ENCODE results near the gene HNRNPK. TPM values are rescaled to one million over a fixed set of nuclear protein-coding genes. Genes with fewer than 3 reads are reported as not detected.

The HNRNPK gene
- total and polyA plus RNA-seq, 2 of the 13 experiments (the other 11 are each of a cell fraction or from before 2014, with no cell fraction given), result 321 to 712 TPM

- TF ChIP-seq CBX1 (IDR thresholded peaks at IDR 0.05; ENCODE audit: low read depth) (peak; percentile 61), FOXK1 (CRISPR knock-in tag; IDR thresholded peaks at IDR 0.05; ENCODE audit: borderline replicate concordance, low read depth) (peak; percentile 57; the same call in 1 of the 2 replicates), NCOA5 (CRISPR knock-in tag; IDR thresholded peaks at IDR 0.05) (no peak), DZIP1 (CRISPR knock-in tag; IDR thresholded peaks at IDR 0.05) (no peak), FOXO1 (CRISPR knock-in tag; IDR thresholded peaks at IDR 0.05) (no peak; the same call in 1 of the 2 replicates), ZNF672 (CRISPR knock-in tag; IDR thresholded peaks at IDR 0.05) (no peak), ZNF251 (CRISPR knock-in tag; IDR thresholded peaks at IDR 0.05) (peak; percentile 54; the same call in 1 of the 2 replicates), ZFAT (CRISPR knock-in tag; conservative IDR thresholded peaks at IDR 0.05) (peak; percentile 66; the same call in 1 of the 2 replicates), CEBPG (CRISPR knock-in tag; IDR thresholded peaks at IDR 0.05) (peak; percentile 63), IRF2 (CRISPR knock-in tag; IDR thresholded peaks at IDR 0.05) (no peak), ZNF446 (CRISPR knock-in tag; IDR thresholded peaks at IDR 0.05) (peak; percentile 89), SOX13 (IDR thresholded peaks at IDR 0.05) (no peak), SOX13 (CRISPR knock-in tag; conservative IDR thresholded peaks at IDR 0.05 in 1 of 2, IDR thresholded peaks at IDR 0.05 in 1 of 2) (no peak; a peak in 1 of 4 replicates), ATF7 (IDR thresholded peaks at IDR 0.05) (no peak), ATF7 (CRISPR knock-in tag; IDR thresholded peaks at IDR 0.05) (0 out of 2 replicates have a peak, but pooled peaks have one; percentile 58), DNMT1 (CRISPR knock-in tag; IDR thresholded peaks at IDR 0.05) (no peak), TARDBP (CRISPR knock-in tag; IDR thresholded peaks at IDR 0.05) (peak; percentile 49; the same call in 1 of the 2 replicates), RFXANK (CRISPR knock-in tag; IDR thresholded peaks at IDR 0.05) (no peak), NFRKB (IDR thresholded peaks at IDR 0.05) (no peak), XRCC5 (optimal IDR thresholded peaks at IDR 0.05; ENCODE audit: low read length) (peak; percentile 40), TRAFD1 (CRISPR knock-in tag; IDR thresholded peaks at IDR 0.05; ENCODE audit: borderline replicate concordance) (no peak), ZBTB14 (CRISPR knock-in tag; IDR thresholded peaks at IDR 0.05) (peak; percentile 80), POGZ (CRISPR knock-in tag; IDR thresholded peaks at IDR 0.05) (peak; percentile 48), TRIM22 (IDR thresholded peaks at IDR 0.05) (no peak), ZNF850 (CRISPR knock-in tag; conservative IDR thresholded peaks at IDR 0.05) (no peak), GABPA (IDR thresholded peaks at IDR 0.05; ENCODE audit: low read depth, low read length) (peak; percentile 83), GABPA (CRISPR knock-in tag; IDR thresholded peaks at IDR 0.05; ENCODE audit: low read depth) (peak; percentile 94)
These were observed 23.4 kb downstream of the HNRNPK start (continued) for GRCh38 chr9:83956436-83957247.

All from HepG2 (cell line).